Endothelial cell of umbilical vein (primary cell): ENCODE measurements around the gene ARID1B. TPM values are rescaled to one million over a fixed set of nuclear protein-coding genes. Genes with fewer than 3 reads are reported as not detected.

Experiments
- BruUV-seq: library from RNA; stranded (reverse); fragments of 400-500 nt; replicated peaks from 2 replicates; lab custom pipeline; 2021; lab: Mats Ljungman, UMichigan
- CTCF ChIA-PET: fragments of 300-600, 350-600 bp; sonication (Branson Sonifier 250); formaldehyde crosslinking; loops from one replicate; lab custom pipeline; 2021; ENCODE audit warnings: antibody characterized with exemption, inconsistent platforms; lab: Charles Lee
- POLR2A ChIA-PET: fragments of 300-600, 350-600 bp; sonication (Branson Sonifier 250); formaldehyde crosslinking; loops from one replicate; lab custom pipeline; 2021; ENCODE audit warnings: antibody characterized with exemption, inconsistent platforms; lab: Charles Lee
- DNase-seq: peaks from one replicate; pipeline ENCODE4 v3.0.0-alpha.2; 2011; ENCODE audit warnings: low read depth, low spot score
- FAIRE-seq: peaks from 2 replicates; lab custom pipeline; 2011; peaks lifted over from hg19 to GRCh38; lab: Jason Lieb, UNC
- H2AFZ ChIP-seq: 2 replicates; pipeline ENCODE4 v1.6.0; 2012; ENCODE audit warnings: low read depth, low read length, control low read depth, inconsistent platforms
- H3K27ac ChIP-seq: 2 replicates; pipeline ENCODE4 v1.5.1; 2011; ENCODE audit warnings: low read depth, mild to moderate bottlenecking, control low read depth, low read length, moderate library complexity; ENCODE audit not compliant: insufficient read depth
- H3K27me3 ChIP-seq, 2 experiments: 2 replicates each; pipeline versions ENCODE4 v1.6.0 to v1.6.1; 2011; ENCODE audit warnings: low read length in 2 of 2, mixed read lengths in 1 of 2; ENCODE audit not compliant: control insufficient read depth in 2 of 2, insufficient read depth in 2 of 2
- H3K36me3 ChIP-seq, 2 experiments: 2 replicates in 1 of 2; 3 replicates in 1 of 2; pipeline ENCODE4 v1.5.1; 2011; ENCODE audit warnings: low read length in 2 of 2, mild to moderate bottlenecking in 1 of 2, moderate library complexity in 1 of 2; ENCODE audit not compliant: control insufficient read depth in 2 of 2, insufficient read depth in 2 of 2; ENCODE audit errors: extremely low read depth in 1 of 2
- H3K4me1 ChIP-seq: 3 replicates; pipeline ENCODE4 v1.5.1; 2011; ENCODE audit warnings: mild to moderate bottlenecking, low read length; ENCODE audit not compliant: control insufficient read depth, insufficient read depth; ENCODE audit errors: extremely low read depth
- H3K4me2 ChIP-seq: 2 replicates; pipeline ENCODE4 v1.6.1; 2011; ENCODE audit warnings: low read length, control low read depth, mixed read lengths; ENCODE audit not compliant: insufficient read depth
- H3K4me3 ChIP-seq, 3 experiments: fragments of 200-600 bp in 1 of 3; sonication (generic), shearing (Covaris generic) in 1 of 3; replicated peaks in 1 of 3; 2 replicates each; pipeline ENCODE4 v1.5.1; 2011 to 2016; ENCODE audit warnings: control low read depth in 3 of 3, low read length in 3 of 3, mild to moderate bottlenecking in 2 of 3, inconsistent platforms in 1 of 3, low read depth in 1 of 3, moderate library complexity in 1 of 3; ENCODE audit not compliant: insufficient read depth in 1 of 3
- H3K79me2 ChIP-seq: 2 replicates; pipeline ENCODE4 v1.6.0; 2012; ENCODE audit warnings: low read length, inconsistent platforms; ENCODE audit not compliant: control insufficient read depth, insufficient read depth
- H3K9ac ChIP-seq: replicated peaks from 2 replicates; pipeline ENCODE3; 2011; ENCODE audit warnings: low read length, control low read depth; ENCODE audit not compliant: insufficient read depth; ENCODE audit errors: extremely low read depth
- H3K9me1 ChIP-seq: replicated peaks from 3 replicates; pipeline ENCODE4 v1.6.0; 2011; ENCODE audit warnings: mild to moderate bottlenecking, low read length; ENCODE audit not compliant: control insufficient read depth, insufficient read depth; ENCODE audit errors: extremely low read depth
- H3K9me3 ChIP-seq: replicated peaks from 2 replicates; pipeline ENCODE4 v1.5.1; 2012; ENCODE audit warnings: low read length, inconsistent platforms; ENCODE audit not compliant: control insufficient read depth, insufficient read depth
- H4K20me1 ChIP-seq: replicated peaks from 2 replicates; pipeline ENCODE3; 2011; ENCODE audit warnings: mild to moderate bottlenecking, low read length; ENCODE audit not compliant: control insufficient read depth, insufficient read depth; ENCODE audit errors: extremely low read depth
- EZH2 ChIP-seq: IDR thresholded peaks from 2 replicates; pipeline ENCODE4 v1.6.1; 2012; ENCODE audit warnings: borderline replicate concordance, low read depth, mild to moderate bottlenecking, moderate library complexity, low read length, inconsistent platforms; ENCODE audit not compliant: severe bottlenecking
- FOS ChIP-seq: IDR thresholded peaks from 2 replicates; pipeline ENCODE4 v1.6.1; 2011; ENCODE audit warnings: mild to moderate bottlenecking, low read length, moderate library complexity, borderline replicate concordance; ENCODE audit not compliant: insufficient read depth
- GATA2 ChIP-seq: IDR thresholded peaks from 2 replicates; pipeline ENCODE4 v1.7.0; 2011; ENCODE audit warnings: low read depth, mild to moderate bottlenecking, moderate library complexity, mixed read lengths, low read length; ENCODE audit not compliant: insufficient read length, insufficient read depth
- JUN ChIP-seq: IDR thresholded peaks from 2 replicates; pipeline ENCODE4 v1.6.1; 2011; ENCODE audit warnings: borderline replicate concordance, low read depth; ENCODE audit not compliant: insufficient read length, insufficient read depth
- MAX ChIP-seq: IDR thresholded peaks from 2 replicates; pipeline ENCODE4 v1.6.1; 2011; ENCODE audit not compliant: insufficient read depth, insufficient read length
- MYC ChIP-seq: IDR thresholded peaks from one replicate; pipeline ENCODE4 v1.6.1; 2011; ENCODE audit warnings: mild to moderate bottlenecking, low read depth, low read length
- POLR2A ChIP-seq: IDR thresholded peaks from 2 replicates; pipeline ENCODE4 v1.6.1; 2012; ENCODE audit warnings: low read depth, mild to moderate bottlenecking, control low read depth, low read length
- POLR2AphosphoS5 ChIP-seq: IDR thresholded peaks from 2 replicates; pipeline ENCODE4 v1.6.1; 2012; ENCODE audit warnings: low read depth, mild to moderate bottlenecking, control low read depth, low read length, moderate library complexity; ENCODE audit not compliant: insufficient read depth
- dilution Hi-C: fragments of 300-500 bp; cut with MboI; formaldehyde crosslinking; loops from one replicate; pipeline ENCODE4 v1.15.0; 2019; ENCODE audit warnings: low sequenced_read_pairs; ENCODE audit not compliant: extremely low pct_ligation_motif_present
- intact Hi-C: fragments of 100-400 bp; cut with micrococcal nuclease; formaldehyde crosslinking; loops from one replicate; pipeline ENCODE4 v1.10.0; 2022
- polyA plus RNA-seq, 4 experiments: library from polyadenylated mRNA; depleted of rRNA in 3 of 4; stranded (reverse) in 3 of 4; unstranded in 1 of 4; fragments of >200 nt; gene quantifications; 2 replicates each; pipeline versions ENCODE4 v1.2.1 to v1.2.3, GENCODE V29; 2011 to 2012; ENCODE audit warnings: missing spikeins in 1 of 4
- total RNA-seq: library from RNA; stranded (reverse); gene quantifications from 2 replicates; pipeline ENCODE4 v1.2.3, GENCODE V29; 2021
- TF ChIP-seq, protein P1 (sequence below), 2 donors: IDR thresholded peaks; 1 replicate in 1 of 2; 2 replicates in 1 of 2; pipeline ENCODE4 v1.5.1; 2011; ENCODE audit warnings: low read length in 2 of 2, mild to moderate bottlenecking in 2 of 2, moderate library complexity in 2 of 2, control low read depth in 1 of 2, inconsistent platforms in 1 of 2, low read depth in 1 of 2; ENCODE audit not compliant: insufficient read depth in 1 of 2; ENCODE audit errors: extremely low read depth in 1 of 2

ARID1B gene
- total and polyA plus RNA-seq, 2 donors (not counting 3 experiments of a cell fraction or from before 2014, with no cell fraction given): 21.8 to 89.5 TPM

GRCh38 chr6:156844089-156844488 is 66.9 kb downstream of the ARID1B start:
- ChIA-PET CTCF (no interaction called here), POLR2A (no interaction called here)
- peaks cover 46% of the 10 kb centered on the region for H3K4me1 ChIP-seq
- H2AFZ ChIP-seq: no peak overlapping the region
- BruUV-seq: no TSS peak
- no peak overlapping the region for H3K9ac ChIP-seq
- no peaks in the 10 kb centered on the region for H3K9me1 ChIP-seq
- DNase-seq (no peak), FAIRE-seq (no peak)
- H3K27me3 ChIP-seq: no peaks in the 10 kb centered on the region
- intact Hi-C loops (no loop called here), dilution Hi-C loops (no loop called here)
- H4K20me1 ChIP-seq: peaks cover 14% of the 10 kb centered on the region
- H3K4me3 ChIP-seq: no peak overlapping the region
- H3K79me2 ChIP-seq: peaks cover 93% of the 10 kb centered on the region
- no peak overlapping the region for H3K4me2 ChIP-seq
- H3K27ac ChIP-seq: no peak overlapping the region
- no peak for TF ChIP-seq EZH2
- TF ChIP-seq POLR2AphosphoS5: no peak
- TF ChIP-seq, protein P1, sequence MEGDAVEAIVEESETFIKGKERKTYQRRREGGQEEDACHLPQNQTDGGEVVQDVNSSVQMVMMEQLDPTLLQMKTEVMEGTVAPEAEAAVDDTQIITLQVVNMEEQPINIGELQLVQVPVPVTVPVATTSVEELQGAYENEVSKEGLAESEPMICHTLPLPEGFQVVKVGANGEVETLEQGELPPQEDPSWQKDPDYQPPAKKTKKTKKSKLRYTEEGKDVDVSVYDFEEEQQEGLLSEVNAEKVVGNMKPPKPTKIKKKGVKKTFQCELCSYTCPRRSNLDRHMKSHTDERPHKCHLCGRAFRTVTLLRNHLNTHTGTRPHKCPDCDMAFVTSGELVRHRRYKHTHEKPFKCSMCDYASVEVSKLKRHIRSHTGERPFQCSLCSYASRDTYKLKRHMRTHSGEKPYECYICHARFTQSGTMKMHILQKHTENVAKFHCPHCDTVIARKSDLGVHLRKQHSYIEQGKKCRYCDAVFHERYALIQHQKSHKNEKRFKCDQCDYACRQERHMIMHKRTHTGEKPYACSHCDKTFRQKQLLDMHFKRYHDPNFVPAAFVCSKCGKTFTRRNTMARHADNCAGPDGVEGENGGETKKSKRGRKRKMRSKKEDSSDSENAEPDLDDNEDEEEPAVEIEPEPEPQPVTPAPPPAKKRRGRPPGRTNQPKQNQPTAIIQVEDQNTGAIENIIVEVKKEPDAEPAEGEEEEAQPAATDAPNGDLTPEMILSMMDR (IDR thresholded peaks at IDR 0.05; ENCODE audit: extremely low read depth in 1 of 2, insufficient read depth in 1 of 2, low read depth in 1 of 2, low read length in 2 of 2): no peak
- TF ChIP-seq MAX: no peak
- TF ChIP-seq FOS: no peak
- no peak for TF ChIP-seq JUN
- no peak for TF ChIP-seq MYC
- TF ChIP-seq POLR2A: no peak
- TF ChIP-seq GATA2: no peak
- H3K9me3 ChIP-seq: no peaks in the 10 kb centered on the region
- H3K36me3 ChIP-seq: no peaks in the 10 kb centered on the region
